RWPE2 (cell line): Measurements from ENCODE around the gene FIGLA.

Experiments
- ATAC-seq: fragments of 200-7000 bp; cut with Tn5 transposase; 3 replicates; pipeline ENCODE4 v1.9.1; 2021; ENCODE audit warnings: low read depth
- DNase-seq: peaks from one replicate; pipeline ENCODE4 v3.0.0-alpha.2; 2020; ENCODE audit warnings: low spot score
- H3K27ac ChIP-seq: fragments of 450-650 bp; 2 replicates; pipeline ENCODE4 v1.5.1; 2017; ENCODE audit warnings: mild to moderate bottlenecking; ENCODE audit not compliant: poor library complexity, severe bottlenecking
- H3K27me3 ChIP-seq: fragments of 250-450 bp; sonication (Bioruptor Pico); 2 replicates; pipeline ENCODE4 v1.5.1; 2021; ENCODE audit warnings: mild to moderate bottlenecking, moderate library complexity; ENCODE audit not compliant: insufficient read depth, poor library complexity, severe bottlenecking
- H3K36me3 ChIP-seq: fragments of 250-450 bp; sonication (Bioruptor Pico); 2 replicates; pipeline ENCODE4 v1.5.1; 2020; ENCODE audit warnings: low read depth, mild to moderate bottlenecking, moderate library complexity
- H3K4me1 ChIP-seq: fragments of 250-450 bp; sonication (Bioruptor Pico); 2 replicates; pipeline ENCODE4 v1.5.1; 2021; ENCODE audit warnings: mild to moderate bottlenecking, moderate library complexity; ENCODE audit not compliant: insufficient read depth, poor library complexity, severe bottlenecking
- H3K4me3 ChIP-seq: fragments of 250-450 bp; sonication (Bioruptor Pico); 2 replicates; pipeline ENCODE4 v1.5.1; 2021; ENCODE audit warnings: mild to moderate bottlenecking, moderate library complexity; ENCODE audit not compliant: severe bottlenecking
- H3K9me3 ChIP-seq: fragments of 250-450 bp; sonication (Bioruptor Pico); 2 replicates; pipeline ENCODE4 v1.5.1; 2021; ENCODE audit warnings: mild to moderate bottlenecking, moderate library complexity; ENCODE audit not compliant: severe bottlenecking
- CTCF ChIP-seq: fragments of 450-650 bp; IDR thresholded peaks from one replicate; pipeline ENCODE4 v1.5.1; 2017; ENCODE audit warnings: mild to moderate bottlenecking, moderate library complexity; ENCODE audit not compliant: poor library complexity, severe bottlenecking

Gene FIGLA

GRCh38 chr2:70738159-70738558 lies 52.3 kb downstream of the FIGLA start:
- H3K4me3 ChIP-seq: no peak overlapping the region
- DNase-seq (no peak), ATAC-seq (peak; percentile 53)
- peak overlapping the region; percentile 33 for H3K27ac ChIP-seq
- TF ChIP-seq CTCF: no peak
- H3K36me3 ChIP-seq: no peaks in the 10 kb centered on the region
- no peaks in the 10 kb centered on the region for H3K27me3 ChIP-seq
- no peaks in the 10 kb centered on the region for H3K4me1 ChIP-seq
- no peaks in the 10 kb centered on the region for H3K9me3 ChIP-seq

GRCh38 chr2:70735071-70735470 lies 55.4 kb downstream of the FIGLA start:
- no peaks in the 10 kb centered on the region for H3K4me1 ChIP-seq
- ATAC-seq: no peak
- no peaks in the 10 kb centered on the region for H3K36me3 ChIP-seq
- no peak overlapping the region for H3K4me3 ChIP-seq
- no peak overlapping the region for H3K27ac ChIP-seq
- DNase-seq: no peak
- no peaks in the 10 kb centered on the region for H3K9me3 ChIP-seq
- no peaks in the 10 kb centered on the region for H3K27me3 ChIP-seq
- TF ChIP-seq CTCF: no peak

- Histone ChIP-seq H3K36me3 (no peaks in the 10 kb centered on the region), H3K27me3 (no peaks in the 10 kb centered on the region), H3K4me1 (no peaks in the 10 kb centered on the region), H3K9me3 (no peaks in the 10 kb centered on the region), H3K4me3 (no peak overlapping the region), H3K27ac (no peak overlapping the region)
- DNase-seq (no peak), ATAC-seq (no peak)
- no peak for TF ChIP-seq CTCF
Observed at GRCh38 chr2:70733646-70734180, 56.7 kb downstream of the FIGLA start.

GRCh38 chr2:70732766-70733645 lies 57.4 kb downstream of the FIGLA start:
- H3K27me3 ChIP-seq: no peaks in the 10 kb centered on the region
- no peak for TF ChIP-seq CTCF
- no peak for ATAC-seq
- H3K36me3 ChIP-seq: no peaks in the 10 kb centered on the region
- H3K9me3 ChIP-seq: no peaks in the 10 kb centered on the region
- no peak overlapping the region for H3K4me3 ChIP-seq
- H3K27ac ChIP-seq: no peak overlapping the region
- H3K4me1 ChIP-seq: no peaks in the 10 kb centered on the region
- DNase-seq: no peak

GRCh38 chr2:70730730-70731129 lies 59.7 kb downstream of the FIGLA start:
- Histone ChIP-seq H3K27me3 (no peaks in the 10 kb centered on the region), H3K4me3 (no peak overlapping the region), H3K36me3 (no peaks in the 10 kb centered on the region), H3K9me3 (no peaks in the 10 kb centered on the region), H3K27ac (no peak overlapping the region), H3K4me1 (no peaks in the 10 kb centered on the region)
- ATAC-seq (no peak), DNase-seq (no peak)
- no peak for TF ChIP-seq CTCF
